Hematopoietic multipotent progenitor cell treated with erythropoietin and hydrocortisone succinate and interleukin-3 and kit ligand, for 17 days (in vitro differentiated cells): ENCODE data around the gene LRRC4C.
"Not testable (repeated sequence)": the region's sequence is repeated elsewhere in the genome, so short reads cannot be mapped to it uniquely, and the experiment has no call there.

Experiments
- DNase-seq: peaks from one replicate; pipeline ENCODE4 v3.0.0-alpha.2; 2015; ENCODE audit warnings: low spot score

The LRRC4C gene

DNA sequence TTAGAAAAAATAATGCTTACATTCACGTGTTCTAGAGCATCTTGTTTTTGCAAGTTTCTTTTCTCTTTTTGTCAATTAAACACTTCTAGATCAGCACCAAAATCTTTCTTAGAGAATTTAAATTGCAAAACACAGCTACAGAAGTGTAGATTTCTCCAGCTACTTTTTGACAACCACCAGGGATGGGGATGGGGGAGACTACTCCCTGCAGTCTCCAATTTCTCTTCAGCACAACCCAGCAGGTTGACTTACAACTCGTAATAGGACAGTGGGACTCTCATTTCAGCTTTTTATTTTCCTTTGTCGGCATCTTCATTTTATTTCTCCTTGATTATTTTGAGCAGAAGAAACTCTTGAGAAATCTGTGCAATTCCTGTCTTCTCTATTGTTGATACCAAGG, 441.2 kb downstream of the LRRC4C start:
- no peak for DNase-seq

DNA sequence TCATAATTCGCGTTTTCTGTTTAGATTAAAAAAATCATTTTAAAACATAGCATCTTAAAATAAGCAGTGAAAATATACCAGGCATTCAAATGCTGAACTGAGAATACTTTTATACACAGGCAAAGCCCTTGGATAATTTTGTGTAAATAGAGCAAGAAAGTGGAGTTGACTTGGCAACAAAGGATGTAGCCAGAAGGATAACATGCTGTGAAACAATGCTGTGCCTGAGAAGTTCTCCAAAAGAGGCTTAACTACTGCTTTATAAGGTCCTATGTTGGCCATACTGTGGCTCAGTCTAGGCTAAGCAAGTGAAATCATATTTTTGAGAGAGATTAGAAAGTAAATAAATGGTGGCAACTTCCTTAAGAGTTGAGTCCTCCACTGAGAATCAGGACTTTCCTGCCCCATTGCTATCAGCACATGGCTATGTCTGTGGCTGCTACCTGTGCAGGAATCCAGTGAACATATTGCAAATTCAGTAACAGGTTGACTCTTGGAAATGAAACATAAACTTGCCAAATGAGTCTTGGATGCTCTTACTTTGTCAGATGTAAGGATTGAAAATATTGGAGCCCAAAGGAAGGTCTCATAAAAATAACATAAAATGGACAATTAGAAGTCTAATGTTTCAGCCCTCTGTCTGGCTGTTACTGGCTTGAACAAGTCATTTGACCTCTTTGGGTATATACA, 448.9 kb downstream of the LRRC4C start:
- no peak for DNase-seq

DNA sequence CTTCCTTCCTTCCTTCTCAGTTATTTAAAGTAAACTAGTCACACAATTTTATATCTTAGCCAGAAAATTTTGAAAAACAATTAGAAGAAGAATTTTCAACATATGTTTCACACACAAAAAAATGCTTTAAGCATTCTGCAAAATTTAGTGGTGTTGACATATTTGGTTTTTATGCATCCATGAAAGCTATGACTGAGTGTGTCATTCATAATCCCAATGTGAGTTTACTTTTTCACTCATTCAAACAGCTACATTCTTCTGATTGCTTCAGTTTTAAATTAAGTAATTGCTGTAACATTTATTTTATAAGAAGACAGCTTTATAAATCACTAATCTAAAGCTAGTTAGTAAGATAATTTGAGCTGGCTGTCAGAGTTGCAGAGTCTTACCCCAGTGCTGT, 453.5 kb downstream of the LRRC4C start:
- DNase-seq = no peak

DNA sequence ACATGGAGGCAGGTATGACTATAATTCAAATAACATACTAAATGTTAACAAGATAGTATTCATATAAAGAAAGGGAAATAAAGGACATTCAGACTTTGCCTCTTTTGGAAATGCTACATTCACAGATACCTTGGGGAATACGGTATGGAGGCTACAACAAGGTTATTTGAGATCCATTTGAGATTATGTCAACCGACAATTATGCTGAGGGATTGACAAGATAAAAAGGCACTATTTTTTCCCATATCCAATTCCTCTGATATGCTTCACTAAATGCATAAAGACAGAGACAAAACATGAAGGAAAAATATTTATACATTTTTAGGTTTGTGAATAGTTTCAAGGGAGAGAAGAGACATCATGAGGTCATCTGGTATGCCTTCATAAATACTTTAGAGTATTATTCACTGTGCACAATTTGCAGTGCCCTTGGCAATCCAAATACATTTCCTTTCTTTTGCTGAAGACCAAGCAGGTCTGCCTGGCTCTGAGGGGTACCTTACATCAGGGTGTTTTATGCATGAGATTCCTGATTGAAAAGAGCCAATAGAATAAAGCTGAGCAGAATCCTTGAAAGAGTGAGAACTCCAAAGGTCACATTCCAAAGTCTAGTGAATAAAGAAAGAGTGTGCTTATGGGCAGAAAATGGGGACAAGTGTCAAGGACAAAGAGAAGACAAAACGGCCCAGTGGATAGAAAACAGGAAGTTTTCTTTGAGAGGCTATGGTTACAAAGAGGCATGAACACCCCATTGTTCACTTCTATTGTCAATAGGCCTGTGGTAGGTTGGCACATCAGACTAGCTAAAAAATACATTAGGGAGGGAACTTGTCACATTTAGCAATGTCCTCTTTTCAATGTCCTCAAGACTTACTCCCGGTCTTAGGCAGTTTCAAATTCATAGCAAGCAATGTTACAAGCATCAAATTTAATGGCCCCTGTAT, 455.8 kb downstream of the LRRC4C start:
- DNase-seq = no peak

DNA sequence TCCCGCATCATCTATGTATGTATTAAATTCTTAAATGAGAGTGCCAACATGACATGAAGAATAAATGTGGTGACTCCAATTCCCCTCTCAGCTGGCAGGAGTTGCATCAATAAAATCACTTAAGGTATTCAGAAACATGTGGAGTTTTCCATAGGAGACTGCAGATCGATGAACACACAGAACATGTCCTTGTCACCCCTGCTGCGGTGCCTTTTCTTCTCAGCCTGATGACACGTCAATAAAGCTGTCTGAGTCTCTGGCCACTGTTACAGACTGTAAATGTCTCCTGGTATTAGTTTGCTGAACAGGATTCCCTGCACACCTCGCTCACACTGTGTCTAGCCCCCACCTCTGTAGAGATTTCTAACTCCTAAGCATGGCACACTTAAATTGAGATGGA, 460.5 kb downstream of the LRRC4C start:
- no peak for DNase-seq

DNA sequence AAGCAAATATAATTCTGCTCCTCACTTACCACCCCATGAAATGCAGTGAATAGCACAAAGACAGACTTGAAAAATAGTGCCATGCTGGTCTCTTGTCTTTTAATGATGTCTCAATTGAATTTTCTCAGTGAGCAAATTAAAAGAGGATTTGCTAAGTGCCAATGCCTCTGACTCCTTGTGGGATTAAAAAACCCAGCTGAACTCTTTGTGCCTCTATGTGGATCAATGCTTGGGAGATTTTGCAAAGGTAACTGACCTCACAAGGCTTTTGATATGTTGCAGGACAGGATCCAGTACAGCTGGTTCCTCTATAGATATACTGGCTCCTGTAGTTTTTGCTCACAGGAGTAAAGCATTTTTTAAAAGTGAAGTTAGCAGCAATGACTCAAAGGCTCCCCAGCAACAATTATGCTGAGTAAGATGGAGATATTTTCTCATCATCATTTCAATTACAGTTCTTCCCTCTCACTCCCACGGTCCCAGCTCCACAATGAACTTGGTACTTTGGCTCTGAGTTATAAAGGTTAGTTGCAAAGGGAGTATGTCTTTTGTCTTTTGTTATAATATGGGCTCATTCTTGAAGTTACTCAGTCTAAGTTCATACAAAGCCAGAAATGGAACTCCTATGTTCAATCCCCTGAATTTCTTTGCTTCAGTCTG, 471.5 kb downstream of the LRRC4C start:
- DNase-seq = no peak

DNA sequence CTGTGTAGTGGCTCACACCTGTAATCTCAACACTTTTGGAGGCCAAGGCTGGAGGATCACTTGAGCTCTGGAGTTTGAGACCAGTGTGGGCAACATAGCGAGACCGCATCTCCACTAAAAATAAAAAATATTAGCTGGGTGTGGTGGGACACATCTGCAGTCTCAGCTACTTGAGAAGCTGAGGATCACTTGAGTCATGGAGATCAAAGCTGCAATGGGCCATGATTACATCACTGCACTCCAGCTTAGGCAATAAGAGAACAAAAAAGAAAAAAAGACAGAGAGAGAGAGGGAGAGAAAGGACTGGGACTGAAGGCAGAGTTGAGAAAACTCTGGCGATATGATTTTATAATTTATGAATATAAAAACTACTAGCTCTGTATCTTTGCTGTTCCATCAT, 473.1 kb downstream of the LRRC4C start:
- no peak for DNase-seq

DNA sequence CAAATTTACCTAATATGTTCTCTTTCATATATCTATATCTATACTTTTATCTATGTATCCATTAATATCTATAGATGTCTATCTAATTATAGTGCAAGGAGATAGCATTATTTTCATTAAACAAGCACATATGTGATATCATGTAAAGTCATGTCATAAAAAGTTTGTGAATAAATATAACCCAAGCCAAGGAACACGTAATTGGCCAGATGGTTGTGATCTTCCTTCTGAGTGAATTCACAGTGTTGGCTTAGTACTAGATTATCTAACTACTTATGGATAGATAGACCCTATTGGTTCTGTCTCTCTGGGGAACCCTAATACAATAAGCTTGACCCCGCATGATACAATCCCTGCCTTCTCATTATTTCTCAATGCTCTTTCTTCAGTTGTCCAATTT, 484.4 kb downstream of the LRRC4C start:
- no peak for DNase-seq

DNA sequence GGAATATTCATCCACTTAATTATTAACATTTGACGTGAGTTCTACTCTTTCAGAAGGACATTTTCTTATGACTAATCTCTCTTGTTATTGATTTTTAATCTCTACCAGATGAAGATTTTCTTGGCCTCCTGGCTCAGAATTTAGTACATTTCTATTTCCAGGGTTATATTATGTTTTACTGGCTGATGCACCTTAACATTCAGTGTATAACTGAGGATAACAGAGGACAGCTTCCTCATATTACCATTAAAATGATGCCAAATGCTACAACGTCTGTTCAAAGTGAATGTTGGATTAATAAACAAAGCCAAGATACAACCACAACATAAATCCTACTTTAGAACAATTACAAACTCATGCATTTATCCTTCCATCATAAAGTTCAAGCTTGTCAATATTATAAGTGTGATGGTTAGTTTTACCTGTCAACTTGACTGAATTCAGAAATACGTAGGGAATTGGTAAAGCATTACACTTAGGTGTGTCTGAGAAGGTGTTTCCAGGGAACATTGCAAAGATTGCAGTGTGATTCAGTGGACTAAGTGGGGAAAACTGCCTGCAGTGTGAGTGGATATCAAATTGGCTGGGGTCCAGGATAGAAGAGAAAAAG, 485.2 kb downstream of the LRRC4C start:
- DNase-seq = no peak

DNA sequence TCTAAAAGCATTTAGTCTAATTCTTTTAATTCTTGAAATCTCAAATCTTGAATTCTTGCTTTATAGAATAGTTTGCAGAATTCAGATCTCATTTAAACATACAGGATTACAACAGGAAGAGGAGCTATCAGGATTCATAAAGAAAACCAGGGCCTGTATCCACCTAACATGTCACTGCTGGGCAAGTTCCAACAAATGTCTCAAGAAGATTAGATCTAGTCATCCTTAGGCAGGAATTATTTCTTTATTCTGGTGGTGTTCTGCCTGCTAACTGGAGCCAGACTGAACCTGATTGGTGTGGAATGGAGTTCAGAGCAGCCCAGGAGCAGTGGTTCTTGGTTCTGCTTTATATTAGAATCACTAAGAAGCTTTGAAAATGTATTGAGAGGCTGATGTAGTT, 500.7 kb downstream of the LRRC4C start:
- DNase-seq = no peak

DNA sequence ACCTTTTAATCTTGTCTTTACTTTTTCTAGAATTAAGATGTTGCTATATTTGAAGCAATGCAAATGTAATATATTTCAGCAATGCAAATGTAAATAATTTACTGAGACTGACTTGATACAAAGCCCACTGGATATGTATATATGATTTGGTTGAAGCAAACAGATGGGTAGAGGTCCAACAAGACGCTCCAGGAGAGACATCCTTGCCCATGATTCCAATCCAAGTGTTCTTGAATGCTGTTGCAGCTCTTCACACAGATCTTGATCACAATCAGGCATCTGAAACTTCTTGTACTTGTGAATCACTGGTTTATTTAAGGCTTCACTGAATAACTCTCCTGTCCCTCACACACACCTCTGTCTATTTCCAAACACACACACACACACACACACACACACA, 507.0 kb downstream of the LRRC4C start:
- no peak for DNase-seq

DNA sequence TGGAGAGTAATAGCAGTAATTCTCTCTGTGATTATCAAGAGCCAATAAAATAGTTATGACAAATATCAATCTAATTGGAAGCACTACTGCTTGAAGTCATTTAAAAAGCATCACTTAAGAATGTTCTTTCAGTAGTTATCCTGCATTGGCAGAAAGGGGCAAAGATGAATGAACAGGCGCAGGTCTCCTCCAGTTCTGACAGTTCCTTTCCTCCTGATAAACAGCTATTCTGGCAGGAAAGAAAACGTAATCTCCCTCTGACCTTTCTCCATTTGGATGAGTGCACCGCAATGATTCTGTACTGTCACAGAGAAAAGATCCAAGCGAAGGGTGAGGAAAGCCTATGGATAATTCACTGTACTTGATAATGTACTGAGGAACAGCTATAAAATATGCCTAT, 521.5 kb downstream of the LRRC4C start:
- no peak for DNase-seq

DNA sequence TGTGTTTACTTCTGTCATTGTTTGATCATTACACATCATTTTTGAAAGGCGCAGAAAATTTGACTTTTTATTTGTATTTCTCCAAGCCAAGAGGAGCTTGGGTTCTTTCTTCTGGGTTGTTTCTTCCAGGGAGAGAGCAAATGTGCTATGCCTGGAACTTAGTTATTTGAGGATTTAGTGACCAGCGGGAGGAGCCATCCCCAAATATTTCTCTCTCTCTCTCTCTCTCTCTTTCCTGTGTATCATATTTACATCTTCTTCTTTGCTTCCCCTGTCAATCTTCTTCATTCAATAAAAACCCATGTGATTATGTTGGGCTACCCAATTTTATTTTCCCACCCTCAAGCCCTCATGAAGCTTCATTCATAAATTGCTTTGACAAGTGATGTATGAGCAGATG, 534.5 kb downstream of the LRRC4C start:
- no peak for DNase-seq

DNA sequence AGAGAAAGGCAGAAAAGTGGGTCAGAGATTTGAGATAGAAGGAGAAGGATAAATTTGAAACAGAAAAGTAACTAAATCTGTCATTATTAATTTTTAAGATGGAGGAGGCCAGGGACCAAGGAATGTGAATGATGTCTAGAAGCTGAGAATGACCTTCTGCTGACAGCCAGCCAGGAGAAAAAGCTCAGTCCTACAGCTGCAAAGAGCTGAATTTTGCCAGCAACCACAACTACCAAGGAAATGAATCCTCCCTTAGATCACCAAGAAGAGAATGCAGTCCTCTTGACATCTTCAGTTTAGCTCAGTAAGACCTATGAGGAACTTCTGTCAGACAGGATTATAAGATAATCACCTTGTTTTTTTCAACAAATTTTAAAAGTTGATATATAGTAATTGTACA, 538.2 kb downstream of the LRRC4C start:
- no peak for DNase-seq

DNA sequence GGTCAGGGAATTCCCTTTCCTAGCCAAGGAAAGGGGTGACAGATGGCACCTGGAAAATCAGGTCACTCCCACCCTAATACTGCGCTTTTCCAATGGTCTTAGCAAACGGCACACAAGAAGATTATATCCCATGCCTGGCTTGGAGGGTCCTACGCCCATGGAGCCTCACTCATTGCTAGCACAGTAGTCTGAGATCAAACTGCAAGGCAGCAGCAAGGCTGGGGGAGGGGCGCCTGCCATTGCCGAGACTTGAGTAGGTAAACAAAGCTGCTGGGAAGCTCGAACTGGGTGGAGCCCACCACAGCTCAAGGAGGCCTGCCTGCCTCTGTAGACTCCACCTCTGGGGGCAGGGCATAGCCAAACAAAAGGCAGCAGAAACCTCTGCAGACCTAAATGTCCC, 548.7 kb downstream of the LRRC4C start:
- not testable (repeated sequence) for DNase-seq

DNA sequence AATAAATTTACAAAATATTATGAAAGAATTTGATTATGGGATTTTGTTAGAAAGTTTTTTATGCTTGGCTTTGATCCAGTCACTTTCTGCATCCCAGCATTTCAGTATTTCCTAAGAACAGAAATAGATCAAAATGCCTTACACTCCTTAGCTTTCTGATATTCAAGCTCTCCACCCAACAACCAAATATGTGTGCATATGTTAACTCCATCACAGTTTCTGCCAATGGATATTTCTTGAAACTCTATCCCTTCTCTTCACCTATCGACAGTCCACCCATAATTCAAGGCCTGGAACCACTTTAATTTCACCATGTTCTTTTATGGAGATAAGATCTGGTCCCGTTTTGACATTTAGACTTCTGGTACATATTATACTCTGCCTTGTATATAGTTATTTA, 565.0 kb downstream of the LRRC4C start:
- no peak for DNase-seq

DNA sequence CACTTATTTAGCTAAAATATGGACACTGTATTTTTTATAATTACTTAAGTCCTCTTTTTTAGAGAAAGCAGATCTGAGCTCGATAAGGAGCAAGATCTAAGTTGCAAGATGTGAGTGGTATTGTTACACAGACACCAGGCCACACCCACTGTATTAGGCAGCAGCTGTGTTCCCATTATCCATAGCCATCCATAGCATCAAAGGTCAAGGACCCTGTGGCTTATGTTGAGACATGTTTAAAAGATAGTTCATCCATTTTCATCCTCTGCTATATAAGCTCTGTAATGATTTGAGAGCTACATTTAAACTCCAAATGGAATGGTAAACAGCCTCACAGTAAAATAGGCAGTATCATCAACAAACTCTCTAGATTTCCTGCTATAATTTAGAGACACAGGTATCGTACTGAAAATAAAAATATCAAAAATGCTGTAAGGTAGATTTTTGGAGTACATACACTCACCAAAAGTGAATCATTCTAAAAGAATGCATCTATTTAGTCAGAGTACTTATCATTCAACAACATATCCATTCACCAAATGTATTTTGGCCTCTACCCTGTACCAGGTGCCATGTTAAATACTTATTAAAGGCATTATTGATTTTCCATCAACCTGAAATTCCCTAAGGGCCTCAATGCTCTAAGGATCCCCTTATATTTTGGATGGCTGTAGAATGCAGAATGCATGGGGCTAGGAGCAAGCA, 574.0 kb downstream of the LRRC4C start:
- no peak for DNase-seq

DNA sequence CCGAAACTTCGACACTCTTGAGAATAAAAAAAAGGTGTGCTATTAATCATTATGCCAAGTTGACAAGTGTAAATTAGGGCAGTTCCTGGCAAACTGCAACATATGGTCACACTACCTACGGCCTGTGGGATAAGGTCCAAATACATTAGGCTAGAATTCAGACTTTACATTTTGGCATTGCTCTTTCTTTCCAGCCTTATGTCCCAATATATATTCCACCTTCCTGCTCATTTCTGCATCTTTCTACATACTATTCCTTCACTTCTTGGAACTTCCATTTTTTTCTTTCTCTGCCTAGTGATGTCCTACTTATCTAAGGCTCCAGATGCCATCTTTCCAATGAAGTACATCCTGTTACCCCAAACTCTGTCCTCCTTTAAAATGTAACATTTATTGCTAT, 577.2 kb downstream of the LRRC4C start:
- no peak for DNase-seq

DNA sequence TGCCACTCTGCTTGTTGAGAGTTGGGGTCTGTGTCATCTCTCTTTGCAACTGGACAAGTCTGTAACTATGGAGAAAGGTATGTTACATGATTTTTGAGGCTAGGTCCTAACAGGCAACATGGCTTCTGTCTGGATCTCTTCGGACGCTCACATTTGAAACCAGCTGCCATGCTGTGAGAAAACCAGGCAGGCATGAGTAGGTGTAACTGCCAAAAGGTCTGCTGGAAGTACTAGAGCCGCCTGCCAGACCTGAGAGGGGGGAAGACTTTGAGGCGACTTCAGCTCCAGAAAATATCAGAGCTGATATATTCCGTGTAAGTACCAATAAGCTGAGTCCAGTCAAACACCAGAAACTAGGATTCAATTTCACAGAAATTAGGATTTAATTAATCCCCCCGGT, 579.5 kb downstream of the LRRC4C start:
- no peak for DNase-seq

DNA sequence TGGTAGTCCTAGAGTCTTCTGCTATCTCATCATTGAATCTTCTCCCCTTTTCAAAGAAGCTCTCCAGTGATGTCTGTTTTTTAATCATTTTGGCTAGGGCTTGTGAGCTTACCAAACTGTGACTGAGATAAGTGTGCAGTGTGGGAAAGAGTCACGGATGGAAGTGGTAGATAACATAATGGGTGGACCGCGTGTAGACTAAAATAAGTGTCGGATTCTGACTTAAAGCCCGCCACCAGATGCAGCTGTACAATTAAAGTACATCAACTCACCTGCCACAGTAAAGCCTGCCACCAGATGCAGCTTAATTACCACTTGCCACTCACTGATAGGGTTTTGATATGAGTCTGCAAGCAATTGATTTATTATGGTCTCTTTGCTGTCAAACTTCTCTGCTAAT, 581.5 kb downstream of the LRRC4C start:
- no peak for DNase-seq

DNA sequence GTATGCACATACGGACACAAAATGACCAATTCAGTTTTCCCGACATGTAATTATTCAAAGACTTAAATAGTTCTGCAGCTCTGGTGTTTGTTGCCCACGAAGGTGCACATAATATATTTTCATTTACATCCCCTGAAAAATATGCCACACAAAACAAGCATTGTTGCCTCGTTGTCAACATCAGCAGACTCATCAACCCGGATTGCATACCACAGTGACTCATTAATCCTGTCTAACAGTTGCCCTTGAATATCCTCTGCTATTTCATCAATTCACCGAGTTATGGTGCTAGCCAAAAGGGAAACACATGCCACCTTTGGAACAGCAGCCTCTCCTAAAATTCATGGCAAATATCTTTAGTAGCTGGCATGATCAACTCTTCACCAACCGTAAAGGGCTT, 582.2 kb downstream of the LRRC4C start:
- no peak for DNase-seq
